ENCODE data around the gene PPP2R5D.

Gene PPP2R5D

GRCh38 chr6:43059168-43060033, 75.0 kb downstream of the PPP2R5D start, which contains the start of the genes KLC4 and MRPL2:
KLC4 (plus strand) TSS chr6:43059631; CDS start chr6:43061336, 1,705 bp downstream.
MRPL2 (minus strand) TSS chr6:43059434; CDS start chr6:43059381, 53 bp downstream.
- peak; percentile 94 for DNase-seq (ENCODE audit: low read depth)

GRCh38 chr6:43060034-43060754, 75.8 kb downstream of the PPP2R5D start:
- DNase-seq (ENCODE audit: low read depth): no peak

- no peak for DNase-seq (ENCODE audit: low read depth)
Measured at GRCh38 chr6:43060755-43061633, 76.6 kb downstream of the PPP2R5D start.

GRCh38 chr6:43061861-43062260, 77.5 kb downstream of the PPP2R5D start:
- DNase-seq (ENCODE audit: low read depth): no peak
